Endodermal cell (in vitro differentiated cells): ENCODE measurements around the gene CNTLN. TPM values are rescaled to one million over a fixed set of nuclear protein-coding genes. Genes with fewer than 3 reads are reported as not detected.
"Not testable (repeated sequence)": the region's sequence is repeated elsewhere in the genome, so short reads cannot be mapped to it uniquely, and the experiment has no call there.

Experiments used
- DNase-seq: peaks from one replicate; pipeline ENCODE4 v3.0.0-alpha.2; 2017
- H3K27ac ChIP-seq: 2 replicates; pipeline ENCODE4 v1.5.1; 2013; ENCODE audit warnings: mild to moderate bottlenecking, low read depth, low read length, moderate library complexity
- H3K27me3 ChIP-seq: 2 replicates; pipeline ENCODE4 v1.6.1; 2013; ENCODE audit warnings: mild to moderate bottlenecking, low read length, moderate library complexity; ENCODE audit not compliant: insufficient read depth, control insufficient read depth, poor library complexity, severe bottlenecking
- H3K36me3 ChIP-seq: 2 replicates; pipeline ENCODE4 v1.7.0; 2013; ENCODE audit warnings: mild to moderate bottlenecking, low read length, moderate library complexity; ENCODE audit not compliant: control insufficient read depth, insufficient read depth
- H3K4me1 ChIP-seq: one replicate; pipeline ENCODE4 v1.7.0; 2013; ENCODE audit warnings: low read length; ENCODE audit not compliant: control insufficient read depth, insufficient read depth
- H3K4me3 ChIP-seq: 2 replicates; pipeline ENCODE4 v1.5.1; 2013; ENCODE audit warnings: mild to moderate bottlenecking, low read length, moderate library complexity
- H3K9ac ChIP-seq: 2 replicates; pipeline ENCODE4 v1.6.1; 2013; ENCODE audit warnings: mild to moderate bottlenecking, low read length, moderate library complexity; ENCODE audit not compliant: poor library complexity, severe bottlenecking; ENCODE audit errors: extremely low read depth
- H3K9me3 ChIP-seq: 2 replicates; pipeline ENCODE4 v1.6.1; 2013; ENCODE audit warnings: mild to moderate bottlenecking, low read length, moderate library complexity; ENCODE audit not compliant: control insufficient read depth
- H3K27ac Mint-ChIP-seq: 2 replicates; pipeline ENCODE4 v1.8.0; 2020; ENCODE audit warnings: mixed read lengths
- H3K27me3 Mint-ChIP-seq: 2 replicates; pipeline ENCODE4 v1.8.0; 2021; ENCODE audit warnings: mild to moderate bottlenecking, mixed read lengths; ENCODE audit not compliant: insufficient read depth
- H3K36me3 Mint-ChIP-seq: 2 replicates; pipeline ENCODE4 v1.8.0; 2020; ENCODE audit warnings: low read depth, mixed read lengths
- H3K4me1 Mint-ChIP-seq: 2 replicates; pipeline ENCODE4 v1.8.0; 2020; ENCODE audit warnings: mixed read lengths
- H3K4me3 Mint-ChIP-seq: 2 replicates; pipeline ENCODE4 v1.8.0; 2020; ENCODE audit warnings: mild to moderate bottlenecking, moderate library complexity, mixed read lengths
- H3K9me3 Mint-ChIP-seq: 2 replicates; pipeline ENCODE4 v1.8.0; 2020; ENCODE audit warnings: mild to moderate bottlenecking, mixed read lengths
- WGBS, 2 experiments: methylation state at CpG; one replicate each; pipeline versions ENCODE4 v1.1.5 to v1.1.7; 2013; ENCODE audit warnings: missing lambda C conversion rate in 2 of 2, mixed read lengths in 1 of 2; ENCODE audit not compliant: insufficient coverage in 1 of 2, insufficient read length in 1 of 2; 5-methylcytosine and 5-hydroxymethylcytosine counted together
- total RNA-seq, 2 donors: library from RNA; stranded (reverse); fragmentation: NEBNext Ultra II Directional in 1 of 2; extraction: Animal tissue kit (Norgen Biotek cat#: 25700) in 1 of 2; gene quantifications; 2 replicates in 1 of 2; 3 replicates in 1 of 2; pipeline ENCODE4 v1.2.1, GENCODE V29; 2021
- TF ChIP-seq, protein P1 (sequence below): fragments of 200-600 bp; sonication (generic); conservative IDR thresholded peaks from 2 replicates; pipeline ENCODE4 v1.5.0; 2021; ENCODE audit warnings: antibody characterized with exemption, mild to moderate bottlenecking

Gene CNTLN
- total RNA-seq, 2 donors from 2014 or later, result 12.4 to 13.7 TPM

DNA sequence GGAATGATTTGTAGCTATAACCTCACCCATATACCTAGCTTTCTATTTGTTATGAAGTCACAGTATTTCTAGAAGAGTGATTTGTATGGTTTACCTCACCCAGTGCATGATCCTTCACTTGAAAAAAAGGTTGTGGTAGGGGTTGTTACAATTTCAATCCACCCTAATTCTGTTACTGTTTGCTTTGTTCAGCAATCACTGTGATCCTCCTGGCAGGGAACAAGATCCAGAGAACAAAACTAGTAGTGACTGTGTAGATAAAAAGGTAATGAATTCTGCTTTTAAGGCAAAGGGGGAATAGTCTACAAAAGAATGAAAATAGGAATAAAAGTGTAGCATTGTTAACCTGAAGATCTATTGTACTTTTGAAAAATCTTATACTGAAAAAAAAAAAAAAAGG is 252.7 kb downstream of the CNTLN start:
- Histone ChIP-seq H3K27ac (no peak overlapping the region), H3K4me3 (no peak overlapping the region), H3K9ac (no peak overlapping the region), H3K4me1 (peaks cover 2% of the 10 kb centered on the region), H3K27me3 (no peaks in the 10 kb centered on the region), H3K36me3 (no peaks in the 10 kb centered on the region), H3K9me3 (no peaks in the 10 kb centered on the region)
- H3K36me3 Mint-ChIP-seq, result peaks cover 2% of the 10 kb centered on the region
- TF ChIP-seq, protein P1, sequence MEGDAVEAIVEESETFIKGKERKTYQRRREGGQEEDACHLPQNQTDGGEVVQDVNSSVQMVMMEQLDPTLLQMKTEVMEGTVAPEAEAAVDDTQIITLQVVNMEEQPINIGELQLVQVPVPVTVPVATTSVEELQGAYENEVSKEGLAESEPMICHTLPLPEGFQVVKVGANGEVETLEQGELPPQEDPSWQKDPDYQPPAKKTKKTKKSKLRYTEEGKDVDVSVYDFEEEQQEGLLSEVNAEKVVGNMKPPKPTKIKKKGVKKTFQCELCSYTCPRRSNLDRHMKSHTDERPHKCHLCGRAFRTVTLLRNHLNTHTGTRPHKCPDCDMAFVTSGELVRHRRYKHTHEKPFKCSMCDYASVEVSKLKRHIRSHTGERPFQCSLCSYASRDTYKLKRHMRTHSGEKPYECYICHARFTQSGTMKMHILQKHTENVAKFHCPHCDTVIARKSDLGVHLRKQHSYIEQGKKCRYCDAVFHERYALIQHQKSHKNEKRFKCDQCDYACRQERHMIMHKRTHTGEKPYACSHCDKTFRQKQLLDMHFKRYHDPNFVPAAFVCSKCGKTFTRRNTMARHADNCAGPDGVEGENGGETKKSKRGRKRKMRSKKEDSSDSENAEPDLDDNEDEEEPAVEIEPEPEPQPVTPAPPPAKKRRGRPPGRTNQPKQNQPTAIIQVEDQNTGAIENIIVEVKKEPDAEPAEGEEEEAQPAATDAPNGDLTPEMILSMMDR, result no peak
- no peak overlapping the region for H3K27ac Mint-ChIP-seq
- H3K4me3 Mint-ChIP-seq, result no peak overlapping the region
- no peak for DNase-seq
- H3K4me1 Mint-ChIP-seq, result peaks cover 10% of the 10 kb centered on the region
- no peaks in the 10 kb centered on the region for H3K9me3 Mint-ChIP-seq
- H3K27me3 Mint-ChIP-seq, result no peaks in the 10 kb centered on the region

DNA sequence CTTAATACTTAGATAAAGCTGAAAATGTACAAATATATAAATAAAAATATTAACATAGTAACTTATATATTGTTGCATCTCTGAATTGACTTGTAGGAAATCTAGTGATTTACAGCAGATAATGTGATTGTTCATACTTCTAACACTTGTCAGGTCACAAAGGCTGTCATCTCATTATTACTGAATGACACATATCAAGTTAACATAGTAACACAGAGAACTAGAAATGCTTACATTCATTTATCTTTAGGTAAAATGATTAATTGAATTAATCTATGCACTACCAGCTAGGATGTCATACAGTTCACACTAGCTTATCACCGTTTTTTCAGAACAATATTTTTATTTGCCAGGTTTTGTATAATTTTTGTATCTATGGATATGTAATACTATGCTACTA is 254.2 kb downstream of the CNTLN start:
- H3K36me3 ChIP-seq, result no peaks in the 10 kb centered on the region

DNA sequence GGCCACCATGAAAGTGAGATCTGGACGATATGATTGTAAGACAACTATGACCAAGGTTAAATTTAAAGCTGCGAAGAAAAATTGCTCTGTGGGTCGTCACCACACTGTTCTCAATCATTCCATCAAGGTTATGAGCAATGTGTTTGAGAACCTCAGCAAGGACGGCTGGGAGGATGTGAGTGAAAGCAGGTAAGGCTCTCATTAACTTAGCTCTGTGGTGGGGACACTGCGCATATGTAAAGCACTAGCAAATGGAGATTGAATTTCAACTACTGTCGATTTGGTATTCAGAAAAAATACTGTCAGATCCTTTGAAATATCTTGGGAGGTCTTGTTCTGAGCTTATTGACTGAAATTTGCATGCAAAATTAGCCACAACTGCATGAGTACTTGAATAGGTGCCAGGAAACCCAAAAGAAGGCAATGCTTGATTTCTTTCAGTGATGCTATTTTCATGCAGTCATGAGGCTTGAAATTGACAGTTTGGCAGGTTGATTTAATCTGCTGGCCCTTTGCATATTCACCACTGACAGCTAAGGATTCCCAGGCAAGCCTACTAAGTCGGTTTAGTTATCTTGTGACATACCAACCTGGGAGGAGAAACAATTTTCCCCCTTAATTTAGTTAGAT is 260.2 kb downstream of the CNTLN start:
- H3K27me3 Mint-ChIP-seq, result no peaks in the 10 kb centered on the region
- no peaks in the 10 kb centered on the region for H3K36me3 ChIP-seq
- H3K9me3 ChIP-seq, result no peaks in the 10 kb centered on the region
- H3K4me3 Mint-ChIP-seq, result no peak overlapping the region
- H3K27ac ChIP-seq, result no peak overlapping the region
- peaks cover 23% of the 10 kb centered on the region for H3K4me1 Mint-ChIP-seq
- TF ChIP-seq, protein P1, result no peak
- H3K4me3 ChIP-seq, result no peak overlapping the region
- peak overlapping the region; percentile 7 for H3K27ac Mint-ChIP-seq
- H3K27me3 ChIP-seq, result no peaks in the 10 kb centered on the region
- WGBS, 2 experiments, result 57 to 72% methylated on average over 6 to 7 of the region's 7 CpGs
- DNase-seq, result no peak
- H3K9ac ChIP-seq, result no peak overlapping the region
- no peaks in the 10 kb centered on the region for H3K9me3 Mint-ChIP-seq
- H3K4me1 ChIP-seq, result no peaks in the 10 kb centered on the region
- H3K36me3 Mint-ChIP-seq, result peaks cover 2% of the 10 kb centered on the region

More for the DNA sequence above, 254.2 kb downstream of the CNTLN start:
- Histone ChIP-seq H3K27ac (no peak overlapping the region), H3K4me1 (peaks cover 2% of the 10 kb centered on the region), H3K27me3 (no peaks in the 10 kb centered on the region), H3K9me3 (no peaks in the 10 kb centered on the region), H3K9ac (no peak overlapping the region), H3K4me3 (no peak overlapping the region)
- TF ChIP-seq, protein P1, result no peak
- Mint-ChIP-seq H3K27me3 (no peaks in the 10 kb centered on the region), H3K4me1 (peaks cover 10% of the 10 kb centered on the region), H3K27ac (no peak overlapping the region), H3K4me3 (no peak overlapping the region), H3K9me3 (no peaks in the 10 kb centered on the region), H3K36me3 (peaks cover 2% of the 10 kb centered on the region)
- no peak for DNase-seq
- no CpG with 5 or more reads among the region's 1 CpG for WGBS, 2 experiments

DNA sequence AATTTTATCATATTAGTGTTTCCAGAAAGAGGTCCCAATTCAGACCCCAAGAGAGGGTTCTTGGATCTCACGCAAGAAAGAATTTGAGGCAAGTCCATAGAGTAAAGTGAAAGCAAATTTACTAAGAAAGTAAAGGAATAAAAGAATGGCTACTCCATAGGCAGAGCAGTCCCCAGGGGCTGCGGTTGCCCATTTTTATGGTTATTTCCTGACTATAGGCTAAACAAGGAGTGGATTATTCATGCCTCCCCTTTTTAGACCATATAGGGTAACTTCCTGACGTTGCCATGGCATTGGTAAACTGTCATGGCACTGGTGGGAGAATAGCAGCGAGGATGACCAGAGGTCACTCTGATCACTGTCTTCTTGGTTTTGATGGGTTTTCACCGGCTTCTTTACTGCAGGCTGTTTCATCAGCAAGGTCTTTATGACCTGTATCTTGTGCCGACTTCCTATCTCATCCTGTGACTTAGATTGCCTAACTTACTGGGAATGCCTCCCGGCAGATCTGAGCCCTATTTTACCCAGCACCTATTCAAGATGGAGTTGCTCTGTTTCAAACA is 262.4 kb downstream of the CNTLN start:
- WGBS, 2 experiments, result 76 to 84% methylated on average over 5 to 7 of the region's 7 CpGs
- H3K36me3 ChIP-seq, H3K4me3 Mint-ChIP-seq, H3K27ac Mint-ChIP-seq, H3K4me3 ChIP-seq, H3K9me3 ChIP-seq, H3K27ac ChIP-seq, H3K27me3 Mint-ChIP-seq, H3K9ac ChIP-seq, H3K27me3 ChIP-seq, H3K36me3 Mint-ChIP-seq, H3K4me1 ChIP-seq, H3K9me3 Mint-ChIP-seq: not testable (repeated sequence)
- DNase-seq, result peak; percentile 49
- peaks cover 27% of the 10 kb centered on the region for H3K4me1 Mint-ChIP-seq
